NCI-H2081 (cell line): Measurements from ENCODE around the gene OIP5.
"Not testable (repeated sequence)": the region's sequence is repeated elsewhere in the genome, so short reads cannot be mapped to it uniquely, and the experiment has no call there.

Source experiments
- DNase-seq, 2 experiments: peaks; one replicate each; lab custom pipeline; 2025; lab: John Stamatoyannopoulos, UW

Gene OIP5

GRCh38 chr15:41332194-41333025 is at the start of gene OIP5, which contains the start of gene NUSAP1:
Gene OIP5, minus strand, starts transcription at chr15:41332591. Its CDS starts 30 bp downstream, at chr15:41332561.
Gene NUSAP1, plus strand, starts transcription at chr15:41332881. Its CDS starts 77 bp downstream, at chr15:41332958.
- DNase-seq = peak; percentile 100

- DNase-seq = no peak
Observed at GRCh38 chr15:41377978-41378377, 45.6 kb upstream of the OIP5 start.

DNA sequence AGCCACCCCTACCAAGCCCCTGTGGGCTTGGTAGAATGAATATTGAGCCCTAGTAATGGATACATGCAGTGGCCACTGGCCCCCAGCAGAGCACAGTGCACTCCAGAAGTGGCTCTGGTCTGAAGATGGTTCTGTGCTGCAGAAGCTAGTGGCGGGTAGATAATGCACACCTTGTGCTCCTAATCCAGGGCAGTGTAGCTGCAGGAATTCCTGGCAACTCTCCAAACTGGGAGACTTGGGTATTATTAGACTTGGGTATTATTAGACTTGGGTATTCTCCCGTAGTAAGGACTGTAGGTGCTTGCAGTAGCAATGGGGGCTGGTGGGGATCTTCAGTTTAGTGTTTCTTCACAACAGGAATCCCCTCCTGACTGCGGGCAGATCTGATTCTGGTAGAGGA is 35.0 kb upstream of the OIP5 start:
- DNase-seq = no peak

DNA sequence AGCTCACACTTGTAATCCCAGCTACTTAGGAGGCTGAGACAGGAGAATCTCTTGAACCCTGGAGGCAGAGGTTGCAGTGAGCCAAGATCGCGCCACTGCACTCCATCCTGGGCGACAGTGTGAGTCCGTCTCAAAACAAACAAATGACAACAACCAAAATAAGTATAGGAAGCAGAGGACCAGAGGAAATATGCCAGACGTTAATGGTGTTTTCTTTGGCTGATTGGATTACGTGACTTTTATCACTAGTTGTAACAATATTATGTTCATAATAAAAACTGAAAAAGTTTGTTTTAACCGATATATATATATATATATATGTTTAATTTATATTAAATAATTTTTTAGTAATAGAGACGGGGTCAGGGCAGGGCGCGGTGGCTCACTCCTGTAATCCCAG is 22.0 kb upstream of the OIP5 start:
- DNase-seq = no peak

GRCh38 chr15:41350057-41350717 is 17.8 kb upstream of the OIP5 start:
- DNase-seq = no peak

- DNase-seq = no peak
Observed at GRCh38 chr15:41347236-41347635, 14.8 kb upstream of the OIP5 start.

DNA sequence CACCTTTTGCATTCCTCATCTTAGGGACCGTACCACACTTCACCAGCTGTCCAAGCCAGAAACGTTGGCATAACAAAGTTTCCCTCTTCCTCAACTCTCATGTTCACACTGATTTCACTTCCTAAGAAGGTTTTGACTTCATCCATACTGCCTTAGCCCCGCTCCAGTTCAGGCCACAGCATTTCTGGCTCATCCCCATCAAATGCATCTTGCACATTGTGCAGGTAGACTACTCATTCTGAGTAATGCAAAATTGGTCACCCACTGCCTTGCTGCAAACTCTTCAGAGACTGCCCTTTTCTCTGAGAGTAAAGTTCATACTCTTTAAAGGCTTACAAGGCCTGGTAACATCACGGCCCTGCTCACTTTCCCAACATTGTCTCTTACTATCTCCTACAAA is 9.1 kb upstream of the OIP5 start:
- DNase-seq = no peak

GRCh38 chr15:41340189-41340695 is 7.9 kb upstream of the OIP5 start:
- DNase-seq = no peak

GRCh38 chr15:41337631-41338522 is 5.5 kb upstream of the OIP5 start:
- no peak for DNase-seq

DNA sequence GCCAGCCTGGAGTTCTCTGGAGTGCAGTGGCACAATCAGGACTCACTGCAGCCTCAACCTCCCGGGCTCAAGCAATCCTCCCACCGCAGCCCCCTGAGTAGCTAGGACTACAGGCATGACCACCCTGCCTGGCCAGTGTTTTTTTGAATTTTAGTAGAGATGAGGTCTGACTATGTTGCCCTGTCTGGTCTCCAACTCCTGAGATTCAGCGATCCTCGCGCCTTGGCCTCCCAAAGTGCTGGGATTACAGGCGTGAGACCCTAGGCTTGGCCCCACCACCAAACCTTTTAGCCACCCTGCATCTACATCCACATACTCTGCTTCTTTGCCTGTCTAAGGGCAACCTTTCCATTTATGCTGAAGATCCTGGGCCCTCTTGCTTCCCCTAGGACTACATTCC is 4.7 kb upstream of the OIP5 start:
- DNase-seq = no peak

- DNase-seq = no peak
Observed at GRCh38 chr15:41336549-41336948, 4.2 kb upstream of the OIP5 start.

DNA sequence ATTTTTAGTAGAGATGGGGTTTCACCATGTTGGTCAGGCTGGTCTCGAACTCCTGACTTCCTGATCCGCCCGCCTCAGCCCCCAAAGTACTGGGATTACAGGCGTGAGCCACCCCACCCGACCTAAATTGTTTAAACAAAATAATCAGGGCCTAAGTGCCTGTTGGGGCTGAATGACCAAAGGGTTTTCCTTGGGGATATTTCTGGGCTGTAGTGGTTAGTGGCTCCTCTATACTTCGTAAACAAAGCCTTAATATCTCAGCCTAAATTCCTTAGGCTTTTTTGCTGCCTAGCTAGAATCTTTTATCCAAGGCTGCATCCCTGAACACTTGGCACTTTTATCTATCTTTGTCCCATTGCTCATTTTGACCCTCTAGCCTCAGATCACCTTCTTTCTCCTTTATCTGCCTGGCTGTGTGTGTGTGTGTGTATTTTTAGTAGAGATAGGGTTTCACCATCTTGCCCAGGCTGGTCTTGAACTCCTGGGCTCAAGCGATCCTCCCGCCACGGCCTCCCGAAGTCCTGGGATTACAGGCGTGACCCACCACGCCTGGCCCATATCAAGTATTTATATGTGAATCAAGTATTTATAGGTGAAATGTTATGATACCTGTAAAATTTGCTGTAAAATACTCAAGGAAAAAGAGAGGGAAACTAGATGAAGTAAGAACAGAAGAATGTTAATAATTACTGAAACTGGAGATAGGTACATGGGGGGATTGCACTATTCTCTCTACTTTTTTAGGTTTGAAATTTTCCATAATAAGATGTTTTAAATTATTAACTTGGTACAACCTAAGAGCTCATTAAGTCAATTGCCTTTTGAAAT is 2.1 kb upstream of the OIP5 start:
- peak in 1 of 2 experiments; percentile 25 for DNase-seq

DNA sequence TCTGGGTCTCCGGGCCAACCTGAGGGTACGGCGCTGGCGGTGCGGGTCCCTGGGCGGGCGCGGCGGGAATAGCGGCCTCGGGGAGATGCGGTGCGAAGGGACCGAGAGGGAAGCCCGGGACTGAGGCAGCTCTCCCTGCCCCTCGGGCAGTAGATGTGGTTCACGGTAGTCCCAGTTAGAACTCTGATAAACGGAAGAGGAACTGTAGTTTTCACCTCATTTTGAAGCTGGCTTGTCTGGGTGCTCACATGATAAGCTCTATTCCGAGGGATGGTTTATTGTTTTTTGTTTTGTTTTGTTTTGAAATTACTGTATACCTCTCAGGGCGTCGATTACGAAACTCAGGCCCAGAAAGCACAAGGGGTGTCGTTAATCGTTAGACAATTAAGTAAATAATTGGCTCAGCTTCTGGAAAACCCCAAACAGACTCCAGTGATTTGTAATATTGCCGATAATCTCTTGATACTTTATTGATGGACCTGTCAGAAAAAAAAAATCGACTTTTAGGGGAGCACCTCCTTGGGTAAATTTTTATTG is 703 bp upstream of the OIP5 start:
- DNase-seq = peak in 1 of 2 experiments; percentile 77

- DNase-seq = no peak
Observed at GRCh38 chr15:41331833-41332193, 578 bp downstream of the OIP5 start.

GRCh38 chr15:41331281-41331680 is 1.1 kb downstream of the OIP5 start:
- no peak for DNase-seq

- DNase-seq = no peak
Observed at GRCh38 chr15:41323611-41324010, 8.8 kb downstream of the OIP5 start.

DNA sequence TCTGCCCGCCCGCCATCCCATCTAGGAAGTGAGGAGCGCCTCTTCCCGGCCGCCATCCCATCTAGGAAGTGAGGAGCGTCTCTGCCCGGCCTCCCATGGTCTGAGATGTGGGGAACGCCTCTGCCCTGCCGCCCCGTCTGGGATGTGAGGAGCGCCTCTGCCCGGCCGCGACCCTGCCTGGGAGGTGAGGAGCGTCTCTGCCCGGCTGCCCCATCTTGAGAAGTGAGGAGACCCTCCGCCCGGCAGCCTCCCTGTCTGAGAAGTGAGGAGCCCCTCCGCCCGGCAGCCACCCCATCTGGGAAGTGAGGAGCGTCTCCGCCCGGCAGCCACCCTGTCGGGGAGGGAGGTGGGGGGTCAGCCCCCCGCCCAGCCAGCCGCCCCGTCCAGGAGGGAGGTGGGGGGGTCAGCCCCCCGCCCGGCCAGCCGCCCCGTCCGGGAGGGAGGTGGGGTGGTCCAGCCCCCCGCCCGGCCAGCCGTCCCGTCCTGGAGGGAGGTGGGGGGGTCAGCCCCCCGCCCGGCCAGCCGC is 11.5 kb downstream of the OIP5 start:
- DNase-seq = not testable (repeated sequence)

DNA sequence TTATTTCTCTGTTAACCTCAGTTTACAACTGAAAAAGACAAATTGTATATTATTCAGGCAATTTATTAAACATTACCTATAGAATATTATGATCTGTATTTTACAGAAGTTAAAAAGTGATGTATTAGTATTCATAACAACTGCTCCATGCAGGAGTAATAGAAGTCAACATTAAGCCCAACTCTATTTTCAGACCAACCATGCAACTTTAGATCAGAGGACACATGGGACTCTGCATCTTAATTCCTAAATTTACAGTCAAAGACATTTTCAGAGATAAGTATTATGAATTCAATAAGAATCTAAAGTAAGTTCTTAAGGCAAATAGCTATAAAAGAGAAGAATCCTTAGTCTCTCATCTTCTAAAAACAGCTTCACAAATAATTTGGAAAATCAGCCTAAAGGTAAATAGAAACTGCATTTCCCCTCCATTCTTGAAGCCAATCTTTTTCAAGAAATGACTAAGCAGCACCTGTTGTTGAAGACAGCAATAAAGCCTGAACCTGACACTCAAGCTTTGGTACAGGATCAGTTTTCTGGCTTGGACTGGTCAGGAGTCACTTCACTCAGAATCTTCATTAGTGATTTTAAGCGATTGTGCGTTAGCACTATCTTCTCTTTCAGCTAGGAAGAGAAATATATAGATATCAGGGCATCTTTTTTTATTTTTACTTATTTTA is 23.0 kb downstream of the OIP5 start:
- DNase-seq = no peak

- no peak for DNase-seq
Observed at GRCh38 chr15:41307679-41308078, 24.7 kb downstream of the OIP5 start.

GRCh38 chr15:41304149-41304770 is 28.1 kb downstream of the OIP5 start:
- no peak for DNase-seq
